ENCODE data around the gene ADAMTSL4. TPM values are rescaled to one million over a fixed set of nuclear protein-coding genes. Genes with fewer than 3 reads are reported as not detected.
A peak's percentile ranks its signal among the peaks of the same experiment; 100 is the strongest.
"Not testable (repeated sequence)": the region's sequence is repeated elsewhere in the genome, so short reads cannot be mapped to it uniquely, and the experiment has no call there.

The ADAMTSL4 gene
- total RNA-seq, 1 donor from 2014 or later = 85.3 TPM

DNA sequence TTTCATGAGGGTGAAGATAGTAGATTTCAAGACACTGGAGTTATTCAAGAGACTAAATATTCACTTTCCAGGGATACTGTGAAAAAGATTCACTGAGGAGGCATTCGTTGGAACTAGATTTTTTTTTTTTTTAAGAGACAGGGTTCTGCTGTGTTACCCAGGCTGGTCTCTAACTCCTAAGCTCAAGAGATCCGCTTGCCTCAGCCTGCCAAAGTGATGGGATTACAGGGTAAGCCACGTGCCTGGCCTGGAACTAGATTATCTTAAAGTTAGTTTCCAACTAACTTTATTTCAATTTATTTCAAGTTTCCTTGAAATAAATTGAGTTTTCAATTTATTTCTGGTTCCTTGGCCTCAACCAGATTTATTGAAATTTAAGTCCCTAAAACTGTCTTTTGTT is 54.5 kb downstream of the ADAMTSL4 start:
- no peak for DNase-seq (ENCODE audit: low spot score in 2 of 2)
- intact Hi-C loops (cut with DNase I) = loop anchor here (2.0 kb wide), 1 partner anchor 25 kb away; the partner anchor contains the start of gene MCL1
- Histone ChIP-seq H3K27ac (peak overlapping the region; percentile 78 to 88), H3K4me3 (no peak overlapping the region), H3K9me3 (no peaks in the 10 kb centered on the region), H3K27me3 (no peaks in the 10 kb centered on the region), H3K4me1 (peaks cover 3 to 7% of the 10 kb centered on the region in 2 donors), H3K36me3 (peaks cover 4 to 15% of the 10 kb centered on the region in 2 donors)
- TF ChIP-seq, protein P1, sequence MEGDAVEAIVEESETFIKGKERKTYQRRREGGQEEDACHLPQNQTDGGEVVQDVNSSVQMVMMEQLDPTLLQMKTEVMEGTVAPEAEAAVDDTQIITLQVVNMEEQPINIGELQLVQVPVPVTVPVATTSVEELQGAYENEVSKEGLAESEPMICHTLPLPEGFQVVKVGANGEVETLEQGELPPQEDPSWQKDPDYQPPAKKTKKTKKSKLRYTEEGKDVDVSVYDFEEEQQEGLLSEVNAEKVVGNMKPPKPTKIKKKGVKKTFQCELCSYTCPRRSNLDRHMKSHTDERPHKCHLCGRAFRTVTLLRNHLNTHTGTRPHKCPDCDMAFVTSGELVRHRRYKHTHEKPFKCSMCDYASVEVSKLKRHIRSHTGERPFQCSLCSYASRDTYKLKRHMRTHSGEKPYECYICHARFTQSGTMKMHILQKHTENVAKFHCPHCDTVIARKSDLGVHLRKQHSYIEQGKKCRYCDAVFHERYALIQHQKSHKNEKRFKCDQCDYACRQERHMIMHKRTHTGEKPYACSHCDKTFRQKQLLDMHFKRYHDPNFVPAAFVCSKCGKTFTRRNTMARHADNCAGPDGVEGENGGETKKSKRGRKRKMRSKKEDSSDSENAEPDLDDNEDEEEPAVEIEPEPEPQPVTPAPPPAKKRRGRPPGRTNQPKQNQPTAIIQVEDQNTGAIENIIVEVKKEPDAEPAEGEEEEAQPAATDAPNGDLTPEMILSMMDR (IDR thresholded peaks at IDR 0.05) = no peak

DNA sequence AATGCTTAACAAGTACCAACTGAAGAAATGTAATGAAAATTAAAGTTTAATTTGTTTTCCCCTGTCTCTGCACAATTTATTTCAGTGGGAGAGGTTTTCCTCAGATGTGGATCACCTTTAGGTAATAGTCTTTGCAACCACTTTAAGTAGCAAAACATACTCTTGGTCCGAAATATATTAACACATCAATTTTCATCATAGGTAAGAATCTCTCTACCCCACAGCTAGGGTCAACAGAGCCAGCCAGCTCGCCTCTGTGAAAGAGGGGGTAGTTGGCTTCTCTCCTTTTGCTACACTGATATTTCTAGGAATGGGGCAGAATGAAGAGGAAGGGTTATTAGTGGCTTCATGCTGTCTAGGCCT is 55.0 kb downstream of the ADAMTSL4 start:
- Histone ChIP-seq H3K27ac (peak overlapping the region; percentile 78 to 88), H3K4me1 (peaks cover 3 to 7% of the 10 kb centered on the region in 2 donors), H3K36me3 (peaks cover 4 to 15% of the 10 kb centered on the region in 2 donors), H3K4me3 (no peak overlapping the region), H3K9me3 (no peaks in the 10 kb centered on the region), H3K27me3 (no peaks in the 10 kb centered on the region)
- DNase-seq (ENCODE audit: low spot score in 2 of 2) = no peak
- intact Hi-C loops (cut with DNase I) = loop anchor here (2.0 kb wide), 1 partner anchor 25 kb away; the partner anchor contains the start of gene MCL1
- TF ChIP-seq, protein P1 (IDR thresholded peaks at IDR 0.05) = no peak

DNA sequence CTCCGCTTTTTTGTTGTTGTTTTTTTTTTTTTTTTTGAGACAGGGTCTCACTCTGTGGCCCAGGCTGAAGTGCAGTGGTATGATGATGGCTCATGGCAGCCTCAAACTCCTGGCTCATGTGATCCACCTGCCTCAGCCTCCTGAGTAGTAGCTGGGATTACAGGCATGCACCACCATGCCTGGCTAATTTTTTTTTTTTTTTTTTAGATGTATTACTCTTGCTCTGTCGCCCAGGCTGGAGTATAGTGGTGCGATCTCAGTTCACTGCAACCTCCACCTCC is 56.2 kb downstream of the ADAMTSL4 start:
- H3K36me3 ChIP-seq; H3K9me3 ChIP-seq; DNase-seq (ENCODE audit: low spot score in 2 of 2); H3K27me3 ChIP-seq; H3K4me3 ChIP-seq: not testable (repeated sequence)
- Histone ChIP-seq H3K4me1 (peaks cover 3 to 16% of the 10 kb centered on the region in 2 donors), H3K27ac (peak overlapping the region; percentile 78 to 88)
- intact Hi-C loops (cut with DNase I) = loop anchor here (2.0 kb wide), 1 partner anchor 27 kb away; the partner anchor contains the start of gene MCL1

DNA sequence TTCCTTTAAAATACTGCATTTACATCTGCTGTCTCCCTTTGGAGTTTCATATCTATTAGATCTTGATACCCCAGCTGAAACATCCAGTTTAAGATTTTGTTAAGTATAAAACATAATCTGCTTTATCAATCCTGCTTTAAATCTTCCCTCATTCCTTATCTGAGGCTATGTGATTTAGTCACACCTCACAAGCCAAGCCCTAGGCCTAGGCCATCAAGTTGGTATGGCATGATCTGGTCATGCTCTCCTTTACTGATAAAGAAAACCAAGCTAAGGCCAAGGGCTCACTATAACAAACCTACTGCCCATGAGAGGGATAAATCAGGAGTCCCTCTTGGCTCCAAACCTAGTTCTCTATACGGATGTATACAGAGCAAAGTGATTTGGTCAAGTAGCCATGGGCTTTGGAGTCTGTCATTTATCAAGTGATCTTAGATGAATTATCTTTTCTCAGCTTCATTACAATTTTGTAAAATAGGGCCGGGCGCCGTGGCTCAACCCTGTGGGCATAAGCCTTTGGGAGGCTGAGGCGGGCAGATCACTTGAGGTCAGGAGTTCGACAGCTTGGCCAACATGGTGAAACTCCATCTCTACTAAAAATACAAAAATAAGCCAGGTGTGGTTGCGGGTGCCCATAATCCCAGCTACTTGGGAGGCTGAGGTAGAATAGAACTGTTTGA is 57.4 kb downstream of the ADAMTSL4 start:
- Histone ChIP-seq H3K9me3 (no peaks in the 10 kb centered on the region), H3K4me3 (no peak overlapping the region), H3K36me3 (no peaks in the 10 kb centered on the region), H3K27ac (no peak overlapping the region), H3K4me1 (peaks cover 3 to 27% of the 10 kb centered on the region in 2 donors), H3K27me3 (no peaks in the 10 kb centered on the region)
- no peak for DNase-seq (ENCODE audit: low spot score in 2 of 2)
- intact Hi-C loops (cut with DNase I) = no loop called here
- TF ChIP-seq, protein P1 (IDR thresholded peaks at IDR 0.05) = no peak

DNA sequence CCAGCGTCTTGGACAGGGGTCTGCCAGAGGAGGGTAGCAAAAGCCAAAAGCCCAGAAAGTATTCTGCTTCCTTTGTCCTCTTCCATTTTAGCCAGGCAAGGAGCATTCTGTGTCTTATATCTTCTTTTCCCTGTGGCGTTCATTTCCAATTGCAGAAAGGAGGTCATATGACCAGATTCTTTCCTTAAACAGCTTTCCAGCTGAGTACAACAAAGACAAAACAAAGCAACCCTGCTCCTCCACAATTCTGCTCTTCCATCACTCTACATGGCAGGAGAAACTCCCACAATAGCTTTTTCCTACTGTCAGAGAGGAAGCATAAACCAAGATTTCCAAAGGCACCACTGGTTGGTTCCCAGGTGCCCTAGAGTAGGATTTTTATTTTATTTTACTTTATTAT is 60.5 kb downstream of the ADAMTSL4 start:
- TF ChIP-seq, protein P1 (IDR thresholded peaks at IDR 0.05) = no peak
- no peaks in the 10 kb centered on the region for H3K36me3 ChIP-seq
- peak overlapping the region; percentile 85 to 91 for H3K27ac ChIP-seq
- no peaks in the 10 kb centered on the region for H3K9me3 ChIP-seq
- H3K4me1 ChIP-seq = peaks cover 21 to 43% of the 10 kb centered on the region in 2 donors
- H3K27me3 ChIP-seq = no peaks in the 10 kb centered on the region
- intact Hi-C loops (cut with DNase I) = no loop called here
- no peak overlapping the region for H3K4me3 ChIP-seq
- DNase-seq (ENCODE audit: low spot score in 2 of 2) = no peak

Other genes starting within 250 kb of the ADAMTSL4 start
- gene PRPF3, start 227.9 kb upstream of the ADAMTSL4 start, total RNA-seq = 19.5 TPM
- gene RPRD2, start 185.3 kb upstream of the ADAMTSL4 start, total RNA-seq = 13.7 TPM
- 10.9 TPM for gene TARS2, start 62.0 kb upstream of the ADAMTSL4 start, total RNA-seq
- gene ECM1, start 41.3 kb upstream of the ADAMTSL4 start, total RNA-seq = 55.8 TPM
- not detected for gene FALEC, start 33.7 kb upstream of the ADAMTSL4 start, total RNA-seq
- 394 TPM for gene MCL1, start 30.2 kb downstream of the ADAMTSL4 start, total RNA-seq
- gene ENSA, start 80.2 kb downstream of the ADAMTSL4 start, total RNA-seq = 138 TPM
- 14.7 TPM for gene GOLPH3L, start 147.7 kb downstream of the ADAMTSL4 start, total RNA-seq
- not detected for gene HORMAD1, start 171.5 kb downstream of the ADAMTSL4 start, total RNA-seq
- gene CTSS, start 216.4 kb downstream of the ADAMTSL4 start, total RNA-seq = 32.1 TPM

Data from ascending aorta (tissue), 2 donors.